CD4-positive, alpha-beta T cell treated with Interleukin-21 for 1 hour (primary cell): ENCODE results near the gene TRMT11.
A peak's percentile ranks its signal among the peaks of the same experiment; 100 is the strongest.
"Not testable (repeated sequence)": the region's sequence is repeated elsewhere in the genome, so short reads cannot be mapped to it uniquely, and the experiment has no call there.

Experiments used
- DNase-seq: peaks from one replicate; pipeline ENCODE4 v3.0.0-alpha.2; 2020

The TRMT11 gene

GRCh38 chr6:125956506-125957390, 29.6 kb upstream of the TRMT11 start, which contains the start of gene HINT3:
Gene HINT3, plus strand, starts transcription at chr6:125956770. Its CDS starts 208 bp downstream, at chr6:125956978.
- DNase-seq, result peak; percentile 97

GRCh38 chr6:125957391-125957693, 29.0 kb upstream of the TRMT11 start:
- DNase-seq, result no peak

- peak; percentile 13 for DNase-seq
Measured at GRCh38 chr6:125957845-125958244, 28.5 kb upstream of the TRMT11 start.

- DNase-seq, result no peak
Measured at GRCh38 chr6:125959041-125959440, 27.3 kb upstream of the TRMT11 start.

GRCh38 chr6:125961117-125961516, 25.2 kb upstream of the TRMT11 start:
- no peak for DNase-seq

GRCh38 chr6:125962900-125963497, 23.3 kb upstream of the TRMT11 start:
- DNase-seq, result no peak

GRCh38 chr6:125963817-125964216, 22.5 kb upstream of the TRMT11 start:
- no peak for DNase-seq

- no peak for DNase-seq
Measured at GRCh38 chr6:125966569-125966968, 19.8 kb upstream of the TRMT11 start.

- DNase-seq, result no peak
Measured at GRCh38 chr6:125968493-125968892, 17.8 kb upstream of the TRMT11 start.

GRCh38 chr6:125970760-125971159, 15.6 kb upstream of the TRMT11 start:
- no peak for DNase-seq

- not testable (repeated sequence) for DNase-seq
Measured at GRCh38 chr6:125972478-125972877, 13.9 kb upstream of the TRMT11 start.

- DNase-seq, result peak; percentile 65
Measured at GRCh38 chr6:125974214-125974866, 12.0 kb upstream of the TRMT11 start.

GRCh38 chr6:125979101-125979500, 7.2 kb upstream of the TRMT11 start:
- no peak for DNase-seq

- DNase-seq, result no peak
Measured at GRCh38 chr6:125981571-125982185, 4.7 kb upstream of the TRMT11 start.

GRCh38 chr6:125983246-125983945, 2.9 kb upstream of the TRMT11 start:
- no peak for DNase-seq

- DNase-seq, result no peak
Measured at GRCh38 chr6:125984311-125984710, 2.0 kb upstream of the TRMT11 start.

GRCh38 chr6:125985522-125985921, 818 bp upstream of the TRMT11 start:
- DNase-seq, result no peak

- DNase-seq, result no peak
Measured at GRCh38 chr6:125985979-125986300, 400 bp upstream of the TRMT11 start.

- DNase-seq, result peak; percentile 31
Measured at GRCh38 chr6:125987026-125987617, 782 bp downstream of the TRMT11 start.

- no peak for DNase-seq
Measured at GRCh38 chr6:125988280-125988679, 1.9 kb downstream of the TRMT11 start.

- DNase-seq, result no peak
Measured at GRCh38 chr6:125989631-125990030, 3.3 kb downstream of the TRMT11 start.

- no peak for DNase-seq
Measured at GRCh38 chr6:125991653-125992052, 5.3 kb downstream of the TRMT11 start.
